Activated CD8-positive, alpha-beta memory T cell treated with anti-CD3 and anti-CD28 coated beads, Interleukin-2, amount 50 U/mL, for 48 hours (primary cell): ENCODE measurements around the gene NDUFA13.

Experiments used
- DNase-seq: peaks from one replicate; pipeline ENCODE4 v3.0.0-alpha.2; 2020

The NDUFA13 gene

GRCh38 chr19:19513682-19514081 is 2.3 kb upstream of the NDUFA13 start:
- no peak for DNase-seq

GRCh38 chr19:19514215-19514657 is 1.8 kb upstream of the NDUFA13 start:
- no peak for DNase-seq

DNA sequence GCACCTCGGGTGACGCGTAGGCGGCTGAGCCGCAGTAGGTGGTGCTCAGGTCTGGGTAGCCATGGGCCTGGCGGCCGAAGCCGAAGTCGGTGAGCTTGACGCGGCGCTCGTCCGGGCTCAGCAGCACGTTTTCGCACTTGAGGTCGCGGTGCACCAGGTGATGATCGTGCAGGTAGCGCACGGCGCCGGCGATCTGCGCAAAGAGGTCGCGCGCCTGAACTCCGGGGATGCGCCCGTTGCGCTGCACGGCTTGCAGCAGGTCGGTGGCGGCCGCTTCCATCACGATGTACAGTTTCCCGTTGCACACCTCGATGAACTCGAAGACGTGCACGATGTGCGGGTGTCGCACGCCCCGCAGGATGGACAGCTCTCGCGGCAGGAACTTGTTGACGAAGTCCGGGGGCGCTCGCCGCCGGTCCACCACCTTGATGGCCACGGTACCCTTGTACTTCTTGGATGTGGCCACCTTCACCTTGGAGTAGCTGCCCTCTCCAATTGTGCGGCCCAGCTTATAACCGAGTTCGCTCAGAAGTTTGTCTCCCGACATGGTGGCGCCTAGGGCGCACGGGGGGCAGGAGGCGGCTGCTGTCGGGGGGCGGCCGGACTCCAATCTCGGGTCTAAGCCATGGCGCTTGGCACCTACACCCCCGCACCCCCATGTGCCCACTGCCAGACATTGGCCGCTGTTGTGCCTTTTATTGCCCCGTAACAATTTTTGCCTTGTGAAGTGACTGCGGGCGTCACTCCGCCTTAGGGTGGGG is 964 bp upstream of the NDUFA13 start, which contains the start of gene TSSK6:
Gene TSSK6 (minus strand): TSS at position 668 of the 761 bp plus-strand sequence. CDS start 121 bp downstream, at position 547.
- no peak for DNase-seq

DNA sequence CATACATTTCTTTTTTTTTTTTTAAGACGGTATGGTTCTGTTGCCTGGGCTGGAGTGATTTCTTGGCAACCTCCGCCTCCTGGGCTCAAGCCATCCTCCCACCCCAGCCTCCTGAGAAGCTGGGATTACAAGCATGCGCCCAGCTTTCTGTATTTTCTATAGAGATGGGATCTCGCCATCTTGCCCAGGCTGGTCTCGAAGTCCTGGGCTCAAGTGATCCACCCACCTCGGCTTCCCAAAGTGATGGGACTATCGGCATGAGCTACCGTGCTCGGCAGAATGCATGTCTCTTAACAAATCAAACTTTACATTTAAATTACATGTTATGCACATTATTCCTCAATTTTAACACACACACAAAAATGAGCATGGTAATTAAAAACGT is 1.2 kb downstream of the NDUFA13 start:
- no peak for DNase-seq

GRCh38 chr19:19520989-19521388 is 5.0 kb downstream of the NDUFA13 start:
- DNase-seq, result no peak

DNA sequence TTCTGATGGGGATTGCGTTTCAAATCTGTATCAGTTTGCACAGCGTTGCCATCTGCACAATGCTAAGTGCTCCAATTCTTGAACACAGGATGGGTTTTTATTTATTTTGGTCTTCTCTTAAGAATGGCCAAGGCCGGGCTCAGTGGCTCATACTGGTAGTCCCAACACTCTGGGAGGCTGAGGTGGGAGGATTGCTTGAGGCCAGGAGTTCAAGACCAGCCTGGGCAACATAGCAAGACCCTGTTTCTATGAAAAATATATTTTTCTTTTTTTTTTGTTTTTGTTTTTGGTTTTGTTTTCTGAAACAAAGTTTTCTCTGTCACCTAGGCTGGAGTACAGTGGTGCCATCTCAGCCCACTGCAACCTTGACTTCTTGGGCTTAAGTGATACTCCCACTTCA is 7.2 kb downstream of the NDUFA13 start:
- DNase-seq, result no peak

DNA sequence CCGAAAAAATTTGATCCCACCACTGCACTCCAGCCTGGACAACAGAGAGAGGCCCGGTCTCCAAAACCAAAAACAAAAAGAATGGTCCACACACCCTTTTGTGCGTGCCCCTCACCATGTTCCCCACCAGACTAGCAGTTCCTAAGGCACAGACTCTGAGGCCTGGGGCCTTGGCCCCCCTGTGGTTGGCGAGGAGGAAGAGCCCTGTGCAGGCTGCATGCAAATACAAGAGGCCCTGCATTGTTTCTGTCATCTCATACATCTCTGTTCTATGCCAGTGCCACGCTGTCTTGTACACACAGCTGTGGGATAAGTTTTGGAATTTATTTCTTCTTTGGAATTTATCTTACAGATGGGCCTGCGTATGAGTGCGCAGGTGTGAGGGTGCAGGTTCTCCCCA is 8.0 kb downstream of the NDUFA13 start:
- no peak for DNase-seq

- DNase-seq, result no peak
Measured at GRCh38 chr19:19525611-19526380, 9.8 kb downstream of the NDUFA13 start.

DNA sequence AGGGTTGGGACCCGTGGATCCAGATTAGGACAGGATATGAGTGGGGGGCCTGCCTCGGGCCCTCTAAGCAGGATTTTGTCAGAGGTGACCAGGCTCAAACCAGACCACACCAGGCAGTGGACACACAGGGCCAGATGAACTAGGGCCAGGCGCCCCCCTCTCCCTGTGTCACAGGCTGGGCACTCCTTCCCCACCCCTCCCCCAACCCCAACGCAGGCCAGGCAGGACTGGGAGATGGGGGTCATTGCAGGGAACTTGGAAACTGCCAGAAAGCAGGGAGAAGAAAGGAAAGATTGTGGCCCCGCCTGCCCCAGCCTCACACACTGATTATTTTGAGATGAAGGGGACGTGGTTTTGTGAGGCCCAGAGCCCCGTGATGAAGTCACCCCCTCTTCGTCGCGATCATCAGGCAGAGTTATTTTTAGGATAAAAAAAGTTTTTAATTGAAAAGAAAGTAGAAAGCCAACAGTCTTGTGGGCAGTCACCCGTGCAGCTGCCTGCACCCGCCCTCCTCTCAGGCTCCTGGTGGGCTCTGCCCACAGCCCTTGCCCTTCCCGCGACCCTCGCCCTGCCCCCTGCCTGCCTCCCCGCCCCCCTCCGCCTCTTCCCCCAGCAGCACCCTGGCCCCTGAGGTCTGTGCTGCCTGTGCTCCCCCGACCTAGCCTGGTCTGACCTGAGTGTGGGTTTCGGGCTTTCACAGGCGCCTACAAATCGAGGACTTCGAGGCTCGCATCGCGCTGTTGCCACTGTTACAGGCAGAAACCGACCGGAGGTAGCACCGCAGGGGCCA is 10.8 kb downstream of the NDUFA13 start:
- no peak for DNase-seq

GRCh38 chr19:19527371-19527656 is 11.3 kb downstream of the NDUFA13 start:
- DNase-seq, result no peak

DNA sequence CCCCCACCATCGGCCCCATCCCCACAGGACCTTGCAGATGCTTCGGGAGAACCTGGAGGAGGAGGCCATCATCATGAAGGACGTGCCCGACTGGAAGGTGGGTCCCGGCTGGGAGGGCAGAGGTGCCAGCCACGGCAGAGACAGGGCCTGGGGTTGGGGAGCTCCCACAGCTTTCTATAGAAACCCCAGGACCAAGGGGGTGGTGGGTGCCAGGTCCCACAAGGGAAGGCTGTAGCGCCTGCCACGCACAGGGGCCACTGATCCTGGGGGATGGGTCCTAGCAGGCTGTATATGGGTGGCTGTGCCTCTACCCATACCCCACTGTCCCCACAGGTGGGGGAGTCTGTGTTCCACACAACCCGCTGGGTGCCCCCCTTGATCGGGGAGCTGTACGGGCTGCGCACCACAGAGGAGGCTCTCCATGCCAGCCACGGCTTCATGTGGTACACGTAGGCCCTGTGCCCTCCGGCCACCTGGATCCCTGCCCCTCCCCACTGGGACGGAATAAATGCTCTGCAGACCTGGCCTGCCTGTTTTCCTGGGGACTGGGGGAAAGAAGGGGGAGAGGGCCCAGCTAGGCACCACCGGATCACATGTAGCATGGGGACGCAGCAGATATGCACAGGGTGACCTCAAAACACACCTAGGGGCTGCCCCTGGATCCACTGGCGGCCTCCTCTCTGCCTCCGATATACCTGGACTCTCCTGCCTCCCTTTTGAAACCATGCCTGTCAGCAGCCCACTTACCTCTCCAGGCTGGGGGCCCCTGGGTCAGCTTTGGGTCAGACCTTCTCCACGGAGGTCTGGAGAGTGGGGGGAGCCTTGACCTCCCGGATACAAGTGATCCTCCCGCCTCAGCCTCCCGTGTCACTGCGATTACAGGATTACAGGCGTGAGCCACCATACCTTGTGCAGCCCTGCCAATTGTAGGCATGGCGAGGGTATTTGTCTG is 11.9 kb downstream of the NDUFA13 start:
- no peak for DNase-seq

DNA sequence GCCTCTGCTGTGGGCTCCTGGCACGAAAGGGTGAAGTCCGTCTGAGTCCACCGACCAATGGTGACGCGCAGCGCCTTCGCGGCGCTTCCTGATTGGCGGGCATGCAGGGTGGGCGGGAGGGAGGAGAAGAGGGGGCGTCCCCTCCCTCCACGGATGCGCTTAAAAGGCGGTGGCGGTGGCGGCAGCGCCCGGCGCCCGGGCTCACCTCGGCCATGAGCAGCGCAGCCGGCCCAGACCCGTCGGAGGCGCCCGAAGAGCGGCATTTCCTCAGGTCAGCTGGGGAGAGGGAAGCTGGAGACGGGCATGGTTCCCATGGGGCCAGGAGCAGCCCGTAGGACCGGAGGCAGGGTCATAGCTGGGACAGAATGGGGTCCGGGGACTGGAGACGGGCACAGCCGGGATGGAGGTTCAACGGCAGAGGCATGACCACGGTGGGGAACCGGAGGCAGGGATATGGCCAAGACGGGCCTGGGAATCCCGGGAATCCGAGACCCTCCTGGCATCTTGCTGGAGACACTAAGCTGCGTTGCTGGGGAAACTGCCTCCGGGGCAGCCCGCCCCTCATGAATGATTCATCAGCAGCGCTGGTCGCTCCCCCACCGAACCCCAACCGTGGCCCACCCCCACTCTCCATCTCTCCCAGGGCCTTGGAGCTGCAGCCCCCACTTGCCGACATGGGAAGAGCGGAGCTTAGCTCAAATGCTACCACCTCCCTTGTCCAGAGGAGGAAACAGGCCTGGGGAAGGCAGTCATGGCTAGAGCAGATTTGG is 12.9 kb downstream of the NDUFA13 start, which contains the start of gene YJEFN3:
Gene YJEFN3 (plus strand): TSS at position 191 of the 770 bp plus-strand sequence. CDS start 22 bp downstream, at position 213.
- DNase-seq, result no peak

DNA sequence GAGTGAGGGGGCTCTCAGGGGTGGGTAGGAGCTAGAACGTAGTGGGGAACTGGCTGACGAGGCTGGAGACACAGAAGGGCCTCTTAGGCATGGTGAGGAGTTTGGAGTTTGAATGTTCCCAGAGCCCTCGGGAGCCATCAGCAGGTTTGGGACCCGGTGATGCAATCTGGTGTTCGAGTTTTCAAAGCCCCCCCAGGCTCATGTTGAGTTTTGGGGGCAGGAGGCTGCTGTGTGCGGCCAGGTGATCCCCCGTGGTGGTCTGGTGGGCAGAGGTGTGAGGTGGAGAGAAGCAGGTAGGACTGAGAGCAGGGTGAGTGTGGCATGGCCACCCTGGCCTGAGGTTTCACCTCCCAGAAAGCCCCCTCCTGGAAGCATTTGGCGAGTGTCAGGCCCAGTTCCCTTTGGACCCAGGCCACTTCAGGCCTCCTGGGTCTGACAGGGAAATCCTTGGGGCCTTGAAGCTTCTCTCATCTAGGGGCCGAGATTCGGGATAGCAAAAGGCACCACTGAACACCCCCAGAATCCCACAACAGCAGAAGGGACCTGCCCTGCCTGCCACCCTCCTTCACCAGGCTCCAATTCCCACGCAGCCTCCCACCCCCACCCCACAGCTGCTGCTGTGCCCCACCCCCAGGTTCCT is 13.9 kb downstream of the NDUFA13 start:
- DNase-seq, result no peak

- no peak for DNase-seq
Measured at GRCh38 chr19:19530423-19530804, 14.4 kb downstream of the NDUFA13 start.

DNA sequence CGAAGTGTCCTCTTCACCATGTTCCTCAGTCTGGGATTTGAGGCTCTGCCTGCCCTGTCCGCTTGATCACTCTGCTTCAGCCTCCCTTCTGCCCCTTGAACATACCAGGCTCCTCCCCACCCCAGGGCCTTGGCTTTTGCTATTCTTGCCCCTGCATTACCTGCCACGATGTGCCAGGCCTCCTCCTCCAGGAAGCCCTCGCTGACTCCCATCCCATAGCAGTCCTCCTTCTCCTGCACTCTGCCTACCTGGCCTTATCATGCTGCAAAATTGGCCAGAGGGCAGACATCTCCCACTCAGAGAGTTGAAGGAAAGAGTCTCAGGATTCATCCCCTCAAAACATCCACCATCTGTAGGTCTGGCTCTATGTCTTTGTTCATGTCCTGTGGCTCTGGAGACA is 14.9 kb downstream of the NDUFA13 start:
- DNase-seq, result no peak

DNA sequence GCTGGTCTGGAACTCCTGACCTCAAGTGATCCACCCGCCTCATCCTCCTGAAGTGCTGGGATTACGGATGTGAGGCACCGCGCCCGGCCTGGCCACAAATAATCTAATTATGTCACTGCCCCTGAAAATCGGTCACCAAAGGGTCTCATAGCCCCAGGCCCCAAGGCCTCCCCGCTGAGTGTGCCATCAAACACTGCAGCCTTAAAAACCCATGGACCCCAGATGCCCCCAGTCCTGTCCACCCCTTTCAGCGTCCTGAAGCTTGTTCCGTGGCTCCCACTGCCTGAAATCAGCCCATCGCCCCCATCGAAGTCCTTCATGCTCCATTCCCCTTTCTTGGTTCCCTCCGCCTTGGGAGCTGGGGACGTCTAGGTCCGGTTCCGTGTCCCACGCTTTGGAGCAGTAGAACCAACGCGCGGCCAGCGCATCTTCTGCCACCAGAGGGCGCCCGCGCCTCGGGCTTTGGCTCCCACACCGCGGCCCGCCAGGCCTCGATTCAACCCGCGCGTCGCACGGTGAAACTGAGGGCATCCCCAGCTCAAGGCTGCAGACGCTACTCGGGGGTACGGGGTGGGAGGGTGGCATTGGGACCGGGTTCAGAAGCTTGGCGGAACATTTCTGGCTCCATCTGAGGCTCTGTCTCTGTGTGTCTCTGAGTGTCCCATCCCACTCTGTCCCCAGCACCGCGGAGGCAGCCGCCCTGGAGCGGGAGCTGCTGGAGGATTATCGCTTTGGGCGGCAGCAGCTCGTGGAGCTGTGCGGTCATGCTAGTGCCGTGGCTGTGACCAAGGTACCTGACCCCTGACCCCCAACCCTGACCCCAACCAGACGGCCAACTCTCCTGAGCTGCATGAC is 16.2 kb downstream of the NDUFA13 start:
- DNase-seq, result peak; percentile 99

DNA sequence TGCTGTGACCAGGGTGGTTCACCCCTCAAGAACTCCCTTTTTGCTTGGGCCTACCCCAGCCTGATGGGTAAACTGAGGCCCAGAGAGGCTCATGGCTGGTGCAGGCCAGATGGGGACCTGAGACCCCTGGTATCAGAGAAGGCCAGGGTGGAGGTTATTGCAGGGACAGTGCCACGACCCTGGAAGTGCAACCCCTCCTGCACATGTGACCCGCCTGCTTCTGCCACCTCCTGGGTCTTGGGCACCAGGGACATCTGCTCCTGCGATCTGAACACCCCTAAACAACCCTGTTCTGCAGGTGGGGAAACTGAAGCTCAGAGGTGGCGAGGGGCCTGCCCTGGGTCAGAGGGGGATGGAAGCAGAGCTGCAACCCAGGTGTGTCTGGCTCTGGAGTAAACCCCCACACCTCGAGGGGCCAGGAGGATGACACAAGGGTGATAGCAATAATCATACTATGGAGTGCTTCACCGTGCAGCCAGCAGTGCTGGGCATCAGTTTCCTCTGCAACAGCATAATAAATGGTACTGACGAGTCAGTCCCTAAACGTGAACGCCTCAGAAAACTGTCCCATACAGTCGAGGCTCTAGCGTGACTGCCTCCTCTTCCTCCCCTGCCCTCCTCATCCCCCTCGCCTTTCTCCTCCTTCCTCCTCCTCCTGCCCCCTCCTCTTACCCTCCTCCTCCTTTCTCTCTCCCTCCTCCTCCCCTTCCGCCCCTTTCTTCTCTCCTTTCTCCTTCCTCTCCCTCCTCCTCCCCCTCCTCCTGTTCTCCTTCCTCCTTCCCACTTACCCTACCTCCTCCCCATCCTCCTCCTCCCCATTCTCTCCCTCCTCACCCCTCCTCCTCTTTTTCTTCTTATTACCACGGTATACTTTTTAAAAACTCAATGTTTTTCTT is 17.0 kb downstream of the NDUFA13 start:
- no peak for DNase-seq

- no peak for DNase-seq
Measured at GRCh38 chr19:19533841-19534240, 17.8 kb downstream of the NDUFA13 start.
